ENCODE results near the gene PPP1R27. TPM values are rescaled to one million over a fixed set of nuclear protein-coding genes. Genes with fewer than 3 reads are reported as not detected.
A peak's percentile ranks its signal among the peaks of the same experiment; 100 is the strongest.

PPP1R27 gene
- total RNA-seq, 2 donors from 2014 or later: not detected

DNA sequence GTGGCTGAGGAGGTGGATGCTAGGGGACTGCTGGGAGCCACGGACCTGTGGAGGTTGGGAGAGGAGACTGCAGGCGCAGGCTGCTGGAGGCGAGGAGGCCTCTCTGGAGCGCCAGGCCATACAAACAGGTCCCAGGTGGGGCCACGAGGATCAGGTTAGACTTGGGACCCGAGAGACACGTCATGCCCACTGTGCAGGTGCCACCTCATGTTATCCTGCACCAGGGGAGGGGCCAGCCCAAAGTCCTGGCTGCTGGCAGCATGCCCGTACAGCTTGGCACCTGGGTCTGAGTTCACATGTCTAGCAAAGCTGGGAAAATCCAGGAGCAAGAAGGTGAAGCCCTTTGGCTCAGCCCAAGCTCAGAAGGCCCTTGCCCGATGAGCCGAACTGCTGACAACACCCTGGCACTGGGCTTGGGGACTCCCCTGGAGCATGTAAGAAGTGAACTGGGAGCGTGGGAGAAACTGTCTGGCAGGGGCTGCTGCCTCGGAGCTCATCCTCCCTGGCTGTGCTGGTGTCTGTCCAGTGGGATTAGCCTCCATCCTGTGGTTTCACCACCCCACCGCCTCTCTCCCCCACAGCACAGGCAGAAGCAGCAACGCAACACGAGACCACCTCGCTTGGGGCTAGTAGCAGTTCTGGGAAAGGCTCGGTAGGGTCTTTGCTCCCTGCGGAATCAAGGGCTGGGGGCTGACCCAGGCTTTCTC lies 31.0 kb upstream of the PPP1R27 start:
- intact Hi-C loops (cut with DNase I): no loop called here
- H3K4me3 ChIP-seq: no peak overlapping the region
- H3K4me1 ChIP-seq: peaks cover 39% of the 10 kb centered on the region
- no peaks in the 10 kb centered on the region for H3K36me3 ChIP-seq
- DNase-seq: peak; percentile 97
- TF ChIP-seq, protein P1, sequence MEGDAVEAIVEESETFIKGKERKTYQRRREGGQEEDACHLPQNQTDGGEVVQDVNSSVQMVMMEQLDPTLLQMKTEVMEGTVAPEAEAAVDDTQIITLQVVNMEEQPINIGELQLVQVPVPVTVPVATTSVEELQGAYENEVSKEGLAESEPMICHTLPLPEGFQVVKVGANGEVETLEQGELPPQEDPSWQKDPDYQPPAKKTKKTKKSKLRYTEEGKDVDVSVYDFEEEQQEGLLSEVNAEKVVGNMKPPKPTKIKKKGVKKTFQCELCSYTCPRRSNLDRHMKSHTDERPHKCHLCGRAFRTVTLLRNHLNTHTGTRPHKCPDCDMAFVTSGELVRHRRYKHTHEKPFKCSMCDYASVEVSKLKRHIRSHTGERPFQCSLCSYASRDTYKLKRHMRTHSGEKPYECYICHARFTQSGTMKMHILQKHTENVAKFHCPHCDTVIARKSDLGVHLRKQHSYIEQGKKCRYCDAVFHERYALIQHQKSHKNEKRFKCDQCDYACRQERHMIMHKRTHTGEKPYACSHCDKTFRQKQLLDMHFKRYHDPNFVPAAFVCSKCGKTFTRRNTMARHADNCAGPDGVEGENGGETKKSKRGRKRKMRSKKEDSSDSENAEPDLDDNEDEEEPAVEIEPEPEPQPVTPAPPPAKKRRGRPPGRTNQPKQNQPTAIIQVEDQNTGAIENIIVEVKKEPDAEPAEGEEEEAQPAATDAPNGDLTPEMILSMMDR (IDR thresholded peaks at IDR 0.05): no peak
- peak overlapping the region; percentile 80 for H3K27ac ChIP-seq
- peak overlapping the region; percentile 48 to 86 for H3K9ac ChIP-seq (ENCODE audit: low read depth in 2 of 2, low read length in 2 of 2)
- H3K9me3 ChIP-seq: no peaks in the 10 kb centered on the region
- H3K27me3 ChIP-seq: no peaks in the 10 kb centered on the region

DNA sequence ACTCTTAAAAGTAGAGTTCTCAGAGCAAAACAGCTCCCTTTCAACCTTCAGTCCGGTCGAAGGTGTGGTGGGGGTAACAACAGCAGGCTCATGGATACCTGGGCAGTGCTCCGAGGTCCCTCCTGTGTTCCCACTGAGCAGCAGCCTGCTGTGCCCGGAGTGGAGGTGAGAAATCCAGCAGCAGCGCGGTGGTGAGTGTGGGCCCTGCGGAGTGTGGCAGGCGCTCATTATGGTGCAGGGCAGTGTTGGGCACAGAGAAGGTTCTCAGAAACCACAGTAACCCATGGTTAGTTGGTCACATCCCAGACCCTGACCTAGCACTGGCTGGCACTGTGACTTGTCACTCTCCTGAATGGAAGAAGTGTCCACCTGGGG lies 30.5 kb upstream of the PPP1R27 start:
- peaks cover 39% of the 10 kb centered on the region for H3K4me1 ChIP-seq
- peak overlapping the region; percentile 80 for H3K27ac ChIP-seq
- H3K9me3 ChIP-seq: no peaks in the 10 kb centered on the region
- H3K9ac ChIP-seq (ENCODE audit: low read depth in 2 of 2, low read length in 2 of 2): peak overlapping the region; percentile 48 to 86
- H3K27me3 ChIP-seq: no peaks in the 10 kb centered on the region
- DNase-seq: no peak
- no peaks in the 10 kb centered on the region for H3K36me3 ChIP-seq
- intact Hi-C loops (cut with DNase I): no loop called here
- TF ChIP-seq, protein P1 (IDR thresholded peaks at IDR 0.05): no peak
- H3K4me3 ChIP-seq: no peak overlapping the region

DNA sequence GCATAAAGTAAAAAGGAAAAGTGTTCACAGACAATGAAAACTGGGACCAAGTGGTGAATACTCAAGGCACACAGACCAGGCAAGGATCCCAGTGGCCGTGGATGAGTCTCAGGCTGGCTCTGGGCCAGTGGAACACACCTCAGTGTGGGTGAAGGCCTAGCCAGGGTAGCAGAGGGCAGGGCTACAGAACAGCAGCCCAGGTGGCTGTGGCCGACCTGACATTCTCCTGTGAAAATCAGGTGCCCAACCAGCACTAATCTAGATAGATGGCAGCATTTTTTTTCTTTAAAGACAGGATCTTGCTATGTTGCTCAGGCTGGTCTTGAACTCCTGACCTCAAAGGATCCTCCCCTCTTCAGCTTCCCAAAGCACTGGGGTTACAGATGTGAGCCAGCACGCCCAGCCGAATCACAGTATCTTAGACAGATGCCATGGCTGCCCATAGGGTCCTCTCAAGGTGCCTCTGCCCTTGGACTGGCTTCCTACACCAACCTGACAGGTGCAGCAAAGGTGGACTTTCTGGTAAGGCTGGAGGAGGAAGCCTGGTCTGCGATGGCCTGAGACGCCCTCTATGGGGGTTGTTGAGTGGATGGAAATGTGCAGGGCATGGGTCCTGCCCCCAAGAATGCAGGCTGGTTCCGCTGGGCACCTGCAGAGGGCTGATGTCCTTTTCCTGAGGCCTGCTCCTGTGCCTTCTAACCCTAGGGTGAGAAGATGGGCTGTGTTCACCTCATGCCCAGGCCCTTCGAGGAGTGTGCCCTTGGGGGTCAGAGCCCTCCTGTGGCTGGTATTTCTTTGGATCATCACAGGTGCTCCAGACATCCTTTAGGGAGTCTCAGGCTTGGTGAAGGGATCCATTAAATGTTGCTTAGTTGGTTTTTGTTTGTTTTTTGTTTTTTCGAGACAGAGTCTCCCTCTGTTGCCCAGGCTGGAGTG lies 29.3 kb upstream of the PPP1R27 start:
- H3K9me3 ChIP-seq: no peaks in the 10 kb centered on the region
- TF ChIP-seq, protein P1 (IDR thresholded peaks at IDR 0.05): no peak
- H3K27ac ChIP-seq: no peak overlapping the region
- H3K4me3 ChIP-seq: no peak overlapping the region
- DNase-seq: no peak
- intact Hi-C loops (cut with DNase I): no loop called here
- no peaks in the 10 kb centered on the region for H3K27me3 ChIP-seq
- peaks cover 38% of the 10 kb centered on the region for H3K4me1 ChIP-seq
- peak overlapping the region in 1 of 2 donors; percentile 86 for H3K9ac ChIP-seq (ENCODE audit: low read depth in 2 of 2, low read length in 2 of 2)
- H3K36me3 ChIP-seq: no peaks in the 10 kb centered on the region

DNA sequence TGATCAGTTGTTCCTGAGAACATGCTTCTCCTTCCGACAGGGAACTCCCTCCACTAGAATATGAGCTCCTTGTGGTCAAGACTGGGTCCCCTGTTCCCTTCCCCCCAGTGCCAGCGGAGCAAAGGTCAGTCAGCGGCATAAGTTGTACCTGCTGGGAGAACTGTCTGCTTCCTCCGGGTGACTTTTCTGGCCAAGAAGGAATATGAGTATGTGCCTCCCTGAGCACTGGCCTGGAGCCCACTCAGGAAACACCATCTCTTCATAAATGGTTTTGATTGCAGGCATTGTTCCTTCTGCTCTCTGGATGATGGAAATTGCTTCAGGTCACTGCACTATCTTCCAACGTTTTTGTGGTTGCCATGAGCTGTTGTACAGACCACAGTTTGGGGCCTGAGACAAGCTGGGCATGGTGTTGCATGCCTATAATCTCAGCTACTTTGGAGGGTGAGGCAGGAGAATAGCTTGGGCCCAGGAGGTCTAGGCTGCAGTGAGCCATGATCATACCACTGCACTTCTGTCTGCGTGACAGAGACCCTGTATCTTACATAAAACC lies 28.3 kb upstream of the PPP1R27 start:
- no peak overlapping the region for H3K4me3 ChIP-seq
- no peaks in the 10 kb centered on the region for H3K9me3 ChIP-seq
- no peak for DNase-seq
- H3K36me3 ChIP-seq: peaks cover 3% of the 10 kb centered on the region
- H3K27me3 ChIP-seq: no peaks in the 10 kb centered on the region
- H3K27ac ChIP-seq: no peak overlapping the region
- intact Hi-C loops (cut with DNase I): no loop called here
- H3K9ac ChIP-seq (ENCODE audit: low read depth in 2 of 2, low read length in 2 of 2): peak overlapping the region in 1 of 2 donors; percentile 24
- TF ChIP-seq, protein P1 (IDR thresholded peaks at IDR 0.05): no peak
- H3K4me1 ChIP-seq: peaks cover 41% of the 10 kb centered on the region

DNA sequence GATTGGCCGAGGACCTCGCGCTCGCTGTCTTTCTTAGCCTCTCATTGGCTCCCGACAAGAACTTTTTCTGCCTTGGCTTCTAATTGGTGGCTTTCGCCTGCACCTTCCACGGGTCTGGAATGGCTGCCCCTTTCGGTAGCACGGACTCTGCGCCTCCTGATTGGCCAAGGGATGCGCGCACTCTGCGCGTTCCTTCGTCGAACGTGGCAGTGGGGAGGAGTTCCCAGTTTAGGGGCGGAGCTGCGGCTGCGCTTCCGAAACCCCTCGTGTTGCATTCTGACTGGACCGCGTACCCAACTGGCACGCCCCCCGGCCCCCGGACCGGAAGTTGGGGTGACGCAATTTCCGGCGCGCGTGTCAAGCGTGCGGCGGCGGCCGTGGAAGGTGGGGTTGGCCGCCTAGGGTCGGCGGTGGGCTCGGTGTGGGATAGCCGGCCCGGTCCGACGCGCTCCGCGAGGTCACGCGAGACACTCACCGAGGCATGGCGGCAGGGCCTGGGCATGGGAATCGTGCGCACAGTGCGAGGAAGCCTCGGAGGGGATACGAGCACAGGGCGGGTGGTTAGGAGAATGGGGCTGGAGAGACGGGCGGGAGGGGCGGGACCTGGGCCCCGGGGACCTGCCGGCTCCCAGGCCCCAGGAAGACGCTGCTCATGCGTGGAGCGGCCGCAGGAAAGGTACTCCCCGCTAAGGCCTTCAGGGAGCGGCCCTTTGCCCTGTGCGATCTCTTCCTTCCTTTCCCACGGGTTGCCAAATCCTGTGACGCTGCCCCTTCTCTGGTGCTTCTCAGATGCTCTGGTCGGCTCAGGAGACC lies 26.1 kb upstream of the PPP1R27 start:
- intact Hi-C loops (cut with DNase I): no loop called here
- Histone ChIP-seq H3K27ac (peak overlapping the region; percentile 89), H3K27me3 (no peaks in the 10 kb centered on the region), H3K36me3 (peaks cover 4% of the 10 kb centered on the region), H3K4me1 (peaks cover 28% of the 10 kb centered on the region), H3K9me3 (no peaks in the 10 kb centered on the region), H3K9ac (ENCODE audit: low read depth in 2 of 2, low read length in 2 of 2) (peak overlapping the region; percentile 85 to 97), H3K4me3 (peak overlapping the region; percentile 44)
- DNase-seq: peak; percentile 99
- TF ChIP-seq, protein P1 (IDR thresholded peaks at IDR 0.05): no peak

Measured in colonic mucosa (tissue), 4 donors.